Measurements from ENCODE around the gene CBR4. TPM values are rescaled to one million over a fixed set of nuclear protein-coding genes. Genes with fewer than 3 reads are reported as not detected.

The CBR4 gene
- total and polyA plus RNA-seq, 2 experiments from 2014 or later: 36.9 to 38.1 TPM

DNA sequence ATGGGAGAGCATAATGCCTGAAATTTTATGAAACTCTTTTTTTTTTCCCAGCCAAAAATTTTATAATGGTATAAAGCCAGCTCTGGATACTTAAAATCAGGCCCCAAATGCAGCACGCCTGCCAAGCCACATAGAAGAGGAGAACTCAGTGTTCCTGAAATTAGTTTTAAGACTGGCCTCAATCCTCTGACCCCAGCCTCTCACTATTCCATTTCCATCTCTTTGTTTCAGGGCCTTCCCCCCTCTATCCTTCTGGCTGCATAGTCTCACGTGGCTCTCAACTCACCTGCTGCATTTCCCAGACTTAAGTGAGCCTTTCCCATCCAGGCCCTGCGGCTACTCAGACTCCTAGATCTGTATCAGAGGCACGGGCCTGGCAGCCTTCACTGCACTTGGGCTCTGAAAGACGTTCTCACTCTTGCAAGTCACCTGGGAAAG lies 5.2 kb upstream of the CBR4 start:
- Histone ChIP-seq H4K20me1 (replicated peaks; ENCODE audit: insufficient read depth) (no peaks in the 10 kb centered on the region), H2AFZ (peak overlapping the region; percentile 91; the same call in 1 of the 2 replicates), H3F3A (replicated peaks; ENCODE audit: low read depth) (no peaks in the 10 kb centered on the region), H3K27ac (ENCODE audit: low read depth) (no peak overlapping the region), H3K4me2 (no peak overlapping the region), H3K79me2 (replicated peaks; ENCODE audit: insufficient read depth) (no peaks in the 10 kb centered on the region), H3K9me2 (ENCODE audit: insufficient read depth) (no peaks in the 10 kb centered on the region), H3K4me1 (ENCODE audit: insufficient read depth) (peaks cover 14% of the 10 kb centered on the region; the same call in 1 of the 2 replicates), H3K27me3 (ENCODE audit: insufficient read depth) (no peaks in the 10 kb centered on the region), H3K4me3 (no peak overlapping the region), H3K36me3 (ENCODE audit: insufficient read depth) (no peaks in the 10 kb centered on the region)
- DNase-seq (ENCODE audit: low spot score) (peak; percentile 14), ATAC-seq (peak; percentile 40; the same call in 2 of the 3 replicates)
- Mint-ChIP-seq H3K9me3 (no peaks in the 10 kb centered on the region), H3K4me3 (no peak overlapping the region), H3K36me3 (ENCODE audit: low read depth) (no peaks in the 10 kb centered on the region), H3K27me3 (ENCODE audit: insufficient read depth, low read depth, poor library complexity) (peaks cover 1% of the 10 kb centered on the region), H3K27ac (no peak overlapping the region), H3K4me1 (peaks cover 30% of the 10 kb centered on the region)
- TF ChIP-seq, protein P1, sequence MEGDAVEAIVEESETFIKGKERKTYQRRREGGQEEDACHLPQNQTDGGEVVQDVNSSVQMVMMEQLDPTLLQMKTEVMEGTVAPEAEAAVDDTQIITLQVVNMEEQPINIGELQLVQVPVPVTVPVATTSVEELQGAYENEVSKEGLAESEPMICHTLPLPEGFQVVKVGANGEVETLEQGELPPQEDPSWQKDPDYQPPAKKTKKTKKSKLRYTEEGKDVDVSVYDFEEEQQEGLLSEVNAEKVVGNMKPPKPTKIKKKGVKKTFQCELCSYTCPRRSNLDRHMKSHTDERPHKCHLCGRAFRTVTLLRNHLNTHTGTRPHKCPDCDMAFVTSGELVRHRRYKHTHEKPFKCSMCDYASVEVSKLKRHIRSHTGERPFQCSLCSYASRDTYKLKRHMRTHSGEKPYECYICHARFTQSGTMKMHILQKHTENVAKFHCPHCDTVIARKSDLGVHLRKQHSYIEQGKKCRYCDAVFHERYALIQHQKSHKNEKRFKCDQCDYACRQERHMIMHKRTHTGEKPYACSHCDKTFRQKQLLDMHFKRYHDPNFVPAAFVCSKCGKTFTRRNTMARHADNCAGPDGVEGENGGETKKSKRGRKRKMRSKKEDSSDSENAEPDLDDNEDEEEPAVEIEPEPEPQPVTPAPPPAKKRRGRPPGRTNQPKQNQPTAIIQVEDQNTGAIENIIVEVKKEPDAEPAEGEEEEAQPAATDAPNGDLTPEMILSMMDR (conservative IDR thresholded peaks at IDR 0.05; ENCODE audit: low read depth in 2 of 2): no peak
- no peak for TF ChIP-seq ZNF114 (CRISPR knock-in tag; IDR thresholded peaks at IDR 0.05)
- no peak for TF ChIP-seq NANOG (IDR thresholded peaks at IDR 0.05; ENCODE audit: borderline replicate concordance)
- no peak for TF ChIP-seq CREB1 (CRISPR knock-in tag; IDR thresholded peaks at IDR 0.05; ENCODE audit: low read depth)
- no peak for TF ChIP-seq EZH2phosphoT487 (IDR thresholded peaks at IDR 0.05; ENCODE audit: unreplicated experiment)
- TF ChIP-seq ETS1 (IDR thresholded peaks at IDR 0.05): no peak
- no peak for TF ChIP-seq EZH2 (IDR thresholded peaks at IDR 0.05; ENCODE audit: low read depth, unreplicated experiment)
- TF ChIP-seq, protein P2, sequence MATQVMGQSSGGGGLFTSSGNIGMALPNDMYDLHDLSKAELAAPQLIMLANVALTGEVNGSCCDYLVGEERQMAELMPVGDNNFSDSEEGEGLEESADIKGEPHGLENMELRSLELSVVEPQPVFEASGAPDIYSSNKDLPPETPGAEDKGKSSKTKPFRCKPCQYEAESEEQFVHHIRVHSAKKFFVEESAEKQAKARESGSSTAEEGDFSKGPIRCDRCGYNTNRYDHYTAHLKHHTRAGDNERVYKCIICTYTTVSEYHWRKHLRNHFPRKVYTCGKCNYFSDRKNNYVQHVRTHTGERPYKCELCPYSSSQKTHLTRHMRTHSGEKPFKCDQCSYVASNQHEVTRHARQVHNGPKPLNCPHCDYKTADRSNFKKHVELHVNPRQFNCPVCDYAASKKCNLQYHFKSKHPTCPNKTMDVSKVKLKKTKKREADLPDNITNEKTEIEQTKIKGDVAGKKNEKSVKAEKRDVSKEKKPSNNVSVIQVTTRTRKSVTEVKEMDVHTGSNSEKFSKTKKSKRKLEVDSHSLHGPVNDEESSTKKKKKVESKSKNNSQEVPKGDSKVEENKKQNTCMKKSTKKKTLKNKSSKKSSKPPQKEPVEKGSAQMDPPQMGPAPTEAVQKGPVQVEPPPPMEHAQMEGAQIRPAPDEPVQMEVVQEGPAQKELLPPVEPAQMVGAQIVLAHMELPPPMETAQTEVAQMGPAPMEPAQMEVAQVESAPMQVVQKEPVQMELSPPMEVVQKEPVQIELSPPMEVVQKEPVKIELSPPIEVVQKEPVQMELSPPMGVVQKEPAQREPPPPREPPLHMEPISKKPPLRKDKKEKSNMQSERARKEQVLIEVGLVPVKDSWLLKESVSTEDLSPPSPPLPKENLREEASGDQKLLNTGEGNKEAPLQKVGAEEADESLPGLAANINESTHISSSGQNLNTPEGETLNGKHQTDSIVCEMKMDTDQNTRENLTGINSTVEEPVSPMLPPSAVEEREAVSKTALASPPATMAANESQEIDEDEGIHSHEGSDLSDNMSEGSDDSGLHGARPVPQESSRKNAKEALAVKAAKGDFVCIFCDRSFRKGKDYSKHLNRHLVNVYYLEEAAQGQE (IDR thresholded peaks at IDR 0.05; ENCODE audit: unreplicated experiment): no peak
- TF ChIP-seq POLR2AphosphoS5 (IDR thresholded peaks at IDR 0.05; ENCODE audit: low read depth): no peak
- no peak for TF ChIP-seq STAT1 (IDR thresholded peaks at IDR 0.05; ENCODE audit: unreplicated experiment)
- TF ChIP-seq ZNF462 (CRISPR knock-in tag; IDR thresholded peaks at IDR 0.05): no peak
- TF ChIP-seq ZNF331 (CRISPR knock-in tag; IDR thresholded peaks at IDR 0.05; ENCODE audit: low read depth): no peak
- no peak for TF ChIP-seq JUNB (IDR thresholded peaks at IDR 0.05; ENCODE audit: unreplicated experiment)

Data from GM23338 (cell line).